B cell (primary cell): ENCODE measurements around the gene MARS1.

Source experiments
- EZH2 ChIP-seq: IDR thresholded peaks from 2 replicates; pipeline ENCODE4 v1.6.1; 2012; ENCODE audit warnings: borderline replicate concordance, low read depth, mild to moderate bottlenecking, moderate library complexity, low read length; ENCODE audit not compliant: insufficient read depth, poor library complexity, severe bottlenecking
- TF ChIP-seq, protein P1 (sequence below): fragments of 200-600 bp; IDR thresholded peaks from one replicate; pipeline ENCODE4 v1.8.0; 2022; ENCODE audit warnings: antibody characterized with exemption, mild to moderate bottlenecking

DNA sequence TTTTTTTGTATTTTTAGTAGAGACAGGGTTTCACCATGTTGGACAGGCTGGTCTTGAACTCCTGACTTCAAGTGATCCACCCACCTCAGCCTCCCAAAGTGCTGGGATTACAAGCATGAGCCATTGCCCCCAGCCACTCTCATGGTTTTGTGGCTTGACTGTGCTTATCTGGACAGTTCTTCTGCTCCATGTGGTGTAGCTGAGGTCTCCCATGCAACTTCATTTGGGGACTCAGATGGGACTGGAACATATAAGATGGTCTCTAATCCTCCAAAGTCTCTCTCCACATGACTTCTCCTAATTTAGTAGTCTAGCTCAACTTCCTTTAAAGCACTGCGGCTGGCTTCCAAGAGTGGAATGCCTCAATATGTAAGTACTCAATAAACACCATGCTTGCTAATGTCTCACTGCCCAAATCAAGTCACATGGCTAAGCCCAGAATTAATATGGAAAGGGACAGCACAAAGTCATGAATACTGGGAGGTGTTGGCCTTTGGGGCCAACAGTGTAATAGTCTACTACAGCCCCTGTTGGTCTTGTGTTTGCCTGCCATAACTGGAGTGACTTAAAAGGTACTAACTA, 45.9 kb upstream of the MARS1 start:
- TF ChIP-seq, protein P1, sequence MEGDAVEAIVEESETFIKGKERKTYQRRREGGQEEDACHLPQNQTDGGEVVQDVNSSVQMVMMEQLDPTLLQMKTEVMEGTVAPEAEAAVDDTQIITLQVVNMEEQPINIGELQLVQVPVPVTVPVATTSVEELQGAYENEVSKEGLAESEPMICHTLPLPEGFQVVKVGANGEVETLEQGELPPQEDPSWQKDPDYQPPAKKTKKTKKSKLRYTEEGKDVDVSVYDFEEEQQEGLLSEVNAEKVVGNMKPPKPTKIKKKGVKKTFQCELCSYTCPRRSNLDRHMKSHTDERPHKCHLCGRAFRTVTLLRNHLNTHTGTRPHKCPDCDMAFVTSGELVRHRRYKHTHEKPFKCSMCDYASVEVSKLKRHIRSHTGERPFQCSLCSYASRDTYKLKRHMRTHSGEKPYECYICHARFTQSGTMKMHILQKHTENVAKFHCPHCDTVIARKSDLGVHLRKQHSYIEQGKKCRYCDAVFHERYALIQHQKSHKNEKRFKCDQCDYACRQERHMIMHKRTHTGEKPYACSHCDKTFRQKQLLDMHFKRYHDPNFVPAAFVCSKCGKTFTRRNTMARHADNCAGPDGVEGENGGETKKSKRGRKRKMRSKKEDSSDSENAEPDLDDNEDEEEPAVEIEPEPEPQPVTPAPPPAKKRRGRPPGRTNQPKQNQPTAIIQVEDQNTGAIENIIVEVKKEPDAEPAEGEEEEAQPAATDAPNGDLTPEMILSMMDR: no peak
- TF ChIP-seq EZH2: no peak
